ENCODE data around the gene KRTAP10-1. TPM values are rescaled to one million over a fixed set of nuclear protein-coding genes. Genes with fewer than 3 reads are reported as not detected.
A peak's percentile ranks its signal among the peaks of the same experiment; 100 is the strongest.

Gene KRTAP10-1, protein sequence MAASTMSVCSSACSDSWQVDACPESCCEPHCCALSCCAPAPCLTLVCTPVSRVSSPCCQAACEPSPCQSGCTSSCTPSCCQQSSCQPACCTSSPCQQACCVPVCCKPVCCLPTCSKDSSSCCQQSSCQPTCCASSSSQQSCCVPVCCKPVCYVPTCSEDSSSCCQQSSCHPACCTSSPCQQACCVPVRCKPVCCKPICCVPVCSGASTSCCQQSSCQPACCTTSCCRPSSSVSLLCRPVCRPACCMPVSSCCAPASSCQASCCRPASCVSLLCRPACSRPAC
- not detected for total RNA-seq

DNA sequence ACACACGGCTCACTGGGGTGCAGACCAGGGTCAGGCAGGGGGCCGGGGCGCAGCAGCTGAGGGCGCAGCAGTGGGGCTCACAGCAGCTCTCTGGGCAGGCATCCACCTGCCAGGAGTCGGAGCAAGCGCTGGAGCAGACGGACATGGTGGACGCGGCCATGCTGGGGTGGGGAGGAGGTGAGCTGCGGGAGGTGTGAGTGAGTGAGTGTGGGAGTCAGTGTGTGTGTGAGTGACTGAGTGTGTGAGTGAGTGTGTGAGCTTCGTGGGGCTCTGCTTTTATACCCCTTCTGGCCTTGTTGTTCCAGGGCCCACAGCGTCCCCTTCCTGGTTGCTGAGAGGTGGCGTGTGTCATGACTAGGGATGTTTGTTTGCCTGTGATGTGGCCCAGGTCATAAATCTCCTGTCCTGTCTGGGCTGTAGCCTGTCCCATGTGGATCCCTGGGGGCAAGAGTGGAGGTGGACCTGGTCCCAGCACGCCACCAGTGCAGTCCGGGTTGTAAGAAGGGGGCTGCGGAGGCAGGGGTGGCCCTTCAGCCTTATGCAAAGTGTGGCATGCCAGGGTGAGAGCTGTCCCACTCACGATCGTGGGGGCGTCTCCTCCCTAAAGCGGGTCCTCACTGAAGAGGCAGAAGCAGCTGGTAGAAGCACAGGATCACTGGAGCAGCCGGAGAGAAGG lies at the start of gene KRTAP10-1:
Gene KRTAP10-1, minus strand, starts transcription at position 205 of the 676 bp plus-strand sequence. Its CDS starts 45 bp downstream, at position 160.
- no peak within 1 kb of the TSS for H3K27ac Mint-ChIP-seq
- ChIA-PET POLR2A (interaction anchor here (0.7 kb wide), 1 partner anchor 149 kb away, joined by 3 read pairs; no protein-coding TSS in a partner anchor), CTCF (interaction anchor here (1.2 kb wide), 1 partner anchor 30 kb away, joined by 3 read pairs; no protein-coding TSS in a partner anchor)
- H3K36me3 Mint-ChIP-seq (ENCODE audit: low read depth), result no peaks in the 10 kb centered on the region
- no peaks in the 10 kb centered on the region for H3K9me3 Mint-ChIP-seq
- H3K27me3 Mint-ChIP-seq, result no peaks in the 10 kb centered on the region
- intact Hi-C loops (cut with micrococcal nuclease), result no loop called here
- DNase-seq (no peak), ATAC-seq (no peak)
- no peak within 1 kb of the TSS for H3K4me3 Mint-ChIP-seq
- TF ChIP-seq, protein P1, sequence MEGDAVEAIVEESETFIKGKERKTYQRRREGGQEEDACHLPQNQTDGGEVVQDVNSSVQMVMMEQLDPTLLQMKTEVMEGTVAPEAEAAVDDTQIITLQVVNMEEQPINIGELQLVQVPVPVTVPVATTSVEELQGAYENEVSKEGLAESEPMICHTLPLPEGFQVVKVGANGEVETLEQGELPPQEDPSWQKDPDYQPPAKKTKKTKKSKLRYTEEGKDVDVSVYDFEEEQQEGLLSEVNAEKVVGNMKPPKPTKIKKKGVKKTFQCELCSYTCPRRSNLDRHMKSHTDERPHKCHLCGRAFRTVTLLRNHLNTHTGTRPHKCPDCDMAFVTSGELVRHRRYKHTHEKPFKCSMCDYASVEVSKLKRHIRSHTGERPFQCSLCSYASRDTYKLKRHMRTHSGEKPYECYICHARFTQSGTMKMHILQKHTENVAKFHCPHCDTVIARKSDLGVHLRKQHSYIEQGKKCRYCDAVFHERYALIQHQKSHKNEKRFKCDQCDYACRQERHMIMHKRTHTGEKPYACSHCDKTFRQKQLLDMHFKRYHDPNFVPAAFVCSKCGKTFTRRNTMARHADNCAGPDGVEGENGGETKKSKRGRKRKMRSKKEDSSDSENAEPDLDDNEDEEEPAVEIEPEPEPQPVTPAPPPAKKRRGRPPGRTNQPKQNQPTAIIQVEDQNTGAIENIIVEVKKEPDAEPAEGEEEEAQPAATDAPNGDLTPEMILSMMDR (IDR thresholded peaks at IDR 0.05), result no peak
- H3K4me1 Mint-ChIP-seq (ENCODE audit: low read depth), result no peaks in the 10 kb centered on the region

GRCh38 chr21:44589094-44589493 lies 49.1 kb upstream of the KRTAP10-1 start:
- Mint-ChIP-seq H3K27ac (no peak overlapping the region), H3K27me3 (peaks cover 7% of the 10 kb centered on the region), H3K4me3 (no peak overlapping the region), H3K9me3 (no peaks in the 10 kb centered on the region), H3K4me1 (ENCODE audit: low read depth) (peaks cover 2% of the 10 kb centered on the region), H3K36me3 (ENCODE audit: low read depth) (no peaks in the 10 kb centered on the region)
- DNase-seq, result no peak
- TF ChIP-seq, protein P1 (IDR thresholded peaks at IDR 0.05), result no peak
- intact Hi-C loops (cut with micrococcal nuclease), result no loop called here
- ChIA-PET POLR2A (no interaction called here), CTCF (no interaction called here)
- ATAC-seq, result no peak

DNA sequence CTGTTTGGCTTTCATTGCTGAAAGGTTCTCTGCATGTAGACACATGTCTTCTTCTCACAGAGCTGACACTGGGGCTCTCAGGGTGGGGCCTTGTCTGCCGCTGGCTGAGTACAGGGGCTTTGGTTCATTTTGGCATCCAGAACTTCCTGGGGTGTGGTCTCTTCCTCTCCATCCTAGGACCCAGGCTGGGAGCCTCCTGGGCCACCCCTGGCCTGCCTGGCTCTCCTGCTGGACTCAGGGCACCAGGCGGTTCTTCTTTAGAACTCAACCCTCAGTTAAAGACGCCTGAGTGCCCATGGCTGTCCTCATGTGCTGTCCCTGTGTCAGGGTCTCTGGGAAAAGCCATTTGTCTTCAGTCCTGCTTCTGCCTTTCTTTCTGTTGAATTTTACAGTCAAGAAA lies 45.9 kb upstream of the KRTAP10-1 start:
- intact Hi-C loops (cut with micrococcal nuclease), result no loop called here
- TF ChIP-seq, protein P1 (IDR thresholded peaks at IDR 0.05), result no peak
- Mint-ChIP-seq H3K27me3 (peaks cover 7% of the 10 kb centered on the region), H3K9me3 (peaks cover 6% of the 10 kb centered on the region), H3K4me1 (ENCODE audit: low read depth) (peaks cover 6% of the 10 kb centered on the region), H3K4me3 (no peak overlapping the region), H3K27ac (no peak overlapping the region), H3K36me3 (ENCODE audit: low read depth) (no peaks in the 10 kb centered on the region)
- ChIA-PET CTCF (no interaction called here), POLR2A (no interaction called here)
- DNase-seq (no peak), ATAC-seq (no peak)

GRCh38 chr21:44583800-44584147 lies 43.8 kb upstream of the KRTAP10-1 start:
- ChIA-PET POLR2A (no interaction called here), CTCF (interaction anchor here (1.2 to 1.5 kb wide), 3 partner anchors 9 to 210 kb away, joined by 3 to 4 read pairs (median 4); no protein-coding TSS in a partner anchor)
- Mint-ChIP-seq H3K4me3 (no peak overlapping the region), H3K9me3 (peaks cover 12% of the 10 kb centered on the region), H3K27me3 (peaks cover 5% of the 10 kb centered on the region), H3K4me1 (ENCODE audit: low read depth) (peaks cover 6% of the 10 kb centered on the region), H3K36me3 (ENCODE audit: low read depth) (no peaks in the 10 kb centered on the region), H3K27ac (no peak overlapping the region)
- TF ChIP-seq, protein P1 (IDR thresholded peaks at IDR 0.05), result no peak
- peak; percentile 53 for DNase-seq
- intact Hi-C loops (cut with micrococcal nuclease), result no loop called here
- peak; percentile 74 for ATAC-seq
